KMS-11 (cell line): ENCODE data around the gene IWS1.
"Not testable (repeated sequence)": the region's sequence is repeated elsewhere in the genome, so short reads cannot be mapped to it uniquely, and the experiment has no call there.

Experiments
- H2AFZ ChIP-seq: fragments of 200-600 bp; sonication (generic); 2 replicates; pipeline ENCODE4 v1.6.1; 2016; ENCODE audit warnings: antibody characterized with exemption, mixed run types, low read depth
- H3K27ac ChIP-seq: fragments of 200-600 bp; sonication (generic); 2 replicates; pipeline ENCODE4 v1.6.1; 2016; ENCODE audit warnings: mild to moderate bottlenecking, mixed run types
- H3K27me3 ChIP-seq: fragments of 200-600 bp; sonication (generic); 2 replicates; pipeline ENCODE4 v1.6.1; 2017; ENCODE audit warnings: mild to moderate bottlenecking, low read depth, mixed run types, moderate library complexity; ENCODE audit not compliant: insufficient read depth
- H3K36me3 ChIP-seq: fragments of 200-600 bp; sonication (generic); 2 replicates; pipeline ENCODE4 v1.6.1; 2017; ENCODE audit warnings: mild to moderate bottlenecking, mixed run types; ENCODE audit not compliant: insufficient read depth
- H3K4me1 ChIP-seq: fragments of 200-600 bp; sonication (generic); 2 replicates; pipeline ENCODE4 v1.6.1; 2016; ENCODE audit warnings: mild to moderate bottlenecking, low read depth, mixed run types; ENCODE audit not compliant: poor library complexity, severe bottlenecking
- H3K4me2 ChIP-seq: fragments of 200-600 bp; sonication (generic); 2 replicates; pipeline ENCODE4 v1.7.0; 2016; ENCODE audit warnings: mild to moderate bottlenecking, mixed run types
- H3K4me3 ChIP-seq: fragments of 200-600 bp; sonication (generic); IDR thresholded peaks from 2 replicates; pipeline ENCODE4 v1.6.1; 2017; ENCODE audit warnings: low read depth, low read length, mixed read lengths; ENCODE audit not compliant: insufficient read depth
- H3K79me2 ChIP-seq: fragments of 200-600 bp; sonication (generic); 2 replicates; pipeline ENCODE4 v1.6.1; 2016; ENCODE audit warnings: low read depth, mixed run types; ENCODE audit not compliant: insufficient read depth
- H3K9ac ChIP-seq: fragments of 200-600 bp; sonication (generic); 2 replicates; pipeline ENCODE4 v1.6.1; 2016; ENCODE audit warnings: mild to moderate bottlenecking, mixed run types
- H4K20me1 ChIP-seq: fragments of 200-600 bp; sonication (generic); 2 replicates; pipeline ENCODE4 v1.6.1; 2016; ENCODE audit warnings: mild to moderate bottlenecking, mixed run types; ENCODE audit not compliant: insufficient read depth
- CTCF ChIP-seq: fragments of 200-600 bp; sonication (generic); conservative IDR thresholded peaks from 2 replicates; pipeline ENCODE4 v1.6.1; 2017; ENCODE audit warnings: low read depth, mild to moderate bottlenecking, antibody characterized with exemption, low read length, moderate library complexity, mixed read lengths

The IWS1 gene

GRCh38 chr2:127530245-127531140, 4.2 kb upstream of the IWS1 start:
- Histone ChIP-seq H3K79me2 (peaks cover 6% of the 10 kb centered on the region), H4K20me1 (no peaks in the 10 kb centered on the region), H3K36me3 (no peaks in the 10 kb centered on the region), H3K4me3 (no peak overlapping the region), H2AFZ (no peak overlapping the region), H3K4me2 (no peak overlapping the region), H3K4me1 (peaks cover 8% of the 10 kb centered on the region), H3K27ac (no peak overlapping the region), H3K27me3 (no peaks in the 10 kb centered on the region), H3K9ac (no peak overlapping the region)
- no peak for TF ChIP-seq CTCF

GRCh38 chr2:127529416-127529815, 3.1 kb upstream of the IWS1 start:
- not testable (repeated sequence) for H4K20me1 ChIP-seq, H3K4me3 ChIP-seq, H3K9ac ChIP-seq, H3K27me3 ChIP-seq, H2AFZ ChIP-seq, H3K4me2 ChIP-seq, H3K4me1 ChIP-seq, H3K27ac ChIP-seq, H3K36me3 ChIP-seq
- H3K79me2 ChIP-seq: peaks cover 16% of the 10 kb centered on the region

- Histone ChIP-seq H2AFZ (no peak overlapping the region), H3K27me3 (no peaks in the 10 kb centered on the region), H3K4me3 (no peak overlapping the region), H3K9ac (no peak overlapping the region), H3K4me1 (peaks cover 8% of the 10 kb centered on the region), H4K20me1 (no peaks in the 10 kb centered on the region), H3K27ac (no peak overlapping the region), H3K36me3 (no peaks in the 10 kb centered on the region), H3K4me2 (no peak overlapping the region), H3K79me2 (peaks cover 25% of the 10 kb centered on the region)
- TF ChIP-seq CTCF: no peak
Measured at GRCh38 chr2:127528487-127528886, 2.2 kb upstream of the IWS1 start.

GRCh38 chr2:127527001-127527804, 914 bp upstream of the IWS1 start:
- peak overlapping the region; percentile 90 for H3K9ac ChIP-seq
- peak overlapping the region; percentile 77 for H3K27ac ChIP-seq
- no peaks in the 10 kb centered on the region for H3K36me3 ChIP-seq
- H3K27me3 ChIP-seq: no peaks in the 10 kb centered on the region
- no peaks in the 10 kb centered on the region for H4K20me1 ChIP-seq
- TF ChIP-seq CTCF: no peak
- H3K79me2 ChIP-seq: peaks cover 36% of the 10 kb centered on the region
- peaks cover 8% of the 10 kb centered on the region for H3K4me1 ChIP-seq
- H3K4me3 ChIP-seq: no peak overlapping the region
- H3K4me2 ChIP-seq: peak overlapping the region; percentile 67
- H2AFZ ChIP-seq: peak overlapping the region; percentile 96
